HG03159 (cell line): Measurements from ENCODE around the gene MKLN1.

ENCODE experiments used
- ATAC-seq: cut with Tn5 transposase; IDR thresholded peaks from one replicate; pipeline ENCODE4 v1.9.1; 2021; ENCODE audit warnings: mild to moderate bottlenecking, moderate library complexity; ENCODE audit not compliant: unreplicated experiment

Gene MKLN1

GRCh38 chr7:131540491-131541162, 213.0 kb downstream of the MKLN1 start:
- no peak for ATAC-seq

- ATAC-seq, result no peak
These were observed 215.6 kb downstream of the MKLN1 start for GRCh38 chr7:131543298-131543697.

- no peak for ATAC-seq
These were observed 216.3 kb downstream of the MKLN1 start for GRCh38 chr7:131544021-131544420.

GRCh38 chr7:131544449-131545301, 217.0 kb downstream of the MKLN1 start:
- no peak for ATAC-seq

GRCh38 chr7:131546126-131546525, 218.4 kb downstream of the MKLN1 start:
- ATAC-seq, result no peak
